Measurements from ENCODE around the gene AMER2.

Gene AMER2

GRCh38 chr13:25171517-25172302, at the start of gene AMER2:
Gene AMER2 (minus strand): TSS chr13:25172288. CDS start chr13:25171619, 669 bp downstream.
- no peak for DNase-seq

GRCh38 chr13:25218019-25218418, 45.9 kb upstream of the AMER2 start:
- no peak for DNase-seq

- DNase-seq: no peak
Measured at GRCh38 chr13:25217023-25217885, 45.2 kb upstream of the AMER2 start.

GRCh38 chr13:25215253-25215575, 43.1 kb upstream of the AMER2 start:
- DNase-seq: no peak

- no peak for DNase-seq
Measured at GRCh38 chr13:25214491-25215252, 42.6 kb upstream of the AMER2 start.

GRCh38 chr13:25213715-25214114, 41.6 kb upstream of the AMER2 start:
- DNase-seq: no peak

- DNase-seq: no peak
Measured at GRCh38 chr13:25210842-25211569, 38.9 kb upstream of the AMER2 start.

- no peak for DNase-seq
Measured at GRCh38 chr13:25207291-25207810, 35.3 kb upstream of the AMER2 start.

- no peak for DNase-seq
Measured at GRCh38 chr13:25204863-25205262, 32.8 kb upstream of the AMER2 start.

- no peak for DNase-seq
Measured at GRCh38 chr13:25203127-25203740, 31.1 kb upstream of the AMER2 start.

- no peak for DNase-seq
Measured at GRCh38 chr13:25200783-25201182, 28.7 kb upstream of the AMER2 start.

- no peak for DNase-seq
Measured at GRCh38 chr13:25198647-25199046, 26.6 kb upstream of the AMER2 start.

- DNase-seq: no peak
Measured at GRCh38 chr13:25196971-25197370, 24.9 kb upstream of the AMER2 start.

GRCh38 chr13:25192936-25193335, 20.8 kb upstream of the AMER2 start:
- DNase-seq: no peak

- DNase-seq: no peak
Measured at GRCh38 chr13:25192489-25192888, 20.4 kb upstream of the AMER2 start.

- DNase-seq: no peak
Measured at GRCh38 chr13:25192052-25192451, 20.0 kb upstream of the AMER2 start.

- no peak for DNase-seq
Measured at GRCh38 chr13:25190771-25191170, 18.7 kb upstream of the AMER2 start.

GRCh38 chr13:25190256-25190655, 18.2 kb upstream of the AMER2 start:
- DNase-seq: no peak

GRCh38 chr13:25187596-25187995, 15.5 kb upstream of the AMER2 start:
- DNase-seq: no peak

GRCh38 chr13:25186187-25186586, 14.1 kb upstream of the AMER2 start:
- DNase-seq: no peak

GRCh38 chr13:25181597-25181996, 9.5 kb upstream of the AMER2 start:
- DNase-seq: no peak

All from bone marrow (tissue), 2 donors.